B cell (primary cell): ENCODE results near the gene ST8SIA2.

Experiments used
- CTCF ChIP-seq: fragments of 200-600 bp; IDR thresholded peaks from one replicate; pipeline ENCODE4 v1.8.0; 2022; ENCODE audit warnings: antibody characterized with exemption, mild to moderate bottlenecking
- EZH2 ChIP-seq: IDR thresholded peaks from 2 replicates; pipeline ENCODE4 v1.6.1; 2012; ENCODE audit warnings: borderline replicate concordance, low read depth, mild to moderate bottlenecking, moderate library complexity, low read length; ENCODE audit not compliant: insufficient read depth, poor library complexity, severe bottlenecking

DNA sequence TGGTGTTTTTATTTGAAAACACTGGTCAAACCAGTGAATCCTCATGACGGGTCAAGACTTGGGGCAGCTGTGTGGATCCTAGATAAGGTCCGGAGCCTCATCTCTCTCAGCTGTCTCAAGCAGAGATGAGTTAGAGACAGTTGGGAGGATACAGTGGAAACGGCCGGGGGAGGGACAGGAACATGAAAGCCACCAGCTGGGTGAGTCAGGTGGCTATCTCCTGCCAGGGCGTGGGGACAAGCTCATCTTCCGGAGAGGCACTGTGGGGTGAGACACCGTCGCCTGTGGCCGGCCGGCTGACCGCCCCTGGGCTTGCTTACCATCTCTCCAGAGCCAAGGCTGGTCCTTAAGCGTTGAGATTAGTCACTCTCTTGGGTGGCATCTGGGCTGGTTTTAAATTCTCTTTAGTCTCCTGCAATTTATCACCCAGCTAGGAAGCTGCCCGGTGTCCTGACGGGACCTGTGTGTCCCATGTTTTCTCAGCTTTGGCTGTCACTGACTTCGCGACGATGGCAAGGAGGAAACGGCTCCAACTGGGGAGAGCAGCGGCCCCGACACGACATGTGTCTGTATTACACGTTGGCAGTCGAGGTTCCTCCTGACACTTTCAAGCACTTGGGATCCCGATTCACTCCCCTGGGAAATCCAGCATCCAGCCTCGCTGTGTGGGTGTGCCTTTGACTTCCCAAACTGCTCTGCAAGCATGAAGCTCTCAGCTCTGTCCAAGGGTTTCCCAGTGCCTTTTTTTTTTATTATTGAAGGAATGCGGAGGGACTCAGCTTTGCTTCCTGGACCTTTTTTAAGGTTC is 7.5 kb downstream of the ST8SIA2 start:
- TF ChIP-seq CTCF, result no peak
- no peak for TF ChIP-seq EZH2
